ENCODE measurements around the gene TP63.

TP63 gene

GRCh38 chr3:189883113-189883753 is 252.0 kb downstream of the TP63 start:
- DNase-seq, result no peak

DNA sequence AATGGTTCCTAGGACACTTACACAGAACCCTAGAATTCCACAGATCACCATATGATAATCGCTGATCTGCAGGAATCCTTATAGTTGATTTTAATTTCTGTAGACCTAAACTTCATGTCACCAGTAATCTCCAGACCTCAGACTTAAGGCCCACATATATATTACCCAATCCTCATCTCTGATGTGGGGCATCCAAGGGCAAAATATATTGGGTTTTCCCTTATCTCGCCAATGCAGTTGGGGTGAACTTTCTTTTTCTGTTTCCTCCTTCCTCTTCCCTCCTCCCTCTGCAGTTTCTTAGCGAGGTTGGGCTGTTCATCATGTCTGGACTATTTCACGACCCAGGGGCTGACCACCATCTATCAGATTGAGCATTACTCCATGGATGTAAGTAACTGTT is 259.3 kb downstream of the TP63 start:
- no peak for DNase-seq

GRCh38 chr3:189896533-189896932 is 265.3 kb downstream of the TP63 start:
- DNase-seq, result no peak

- DNase-seq, result no peak
Observed at GRCh38 chr3:189897406-189897805, 266.2 kb downstream of the TP63 start.

- DNase-seq, result no peak
Observed at GRCh38 chr3:189898559-189899153, 267.5 kb downstream of the TP63 start.

GRCh38 chr3:189899186-189899585 is 268.0 kb downstream of the TP63 start:
- no peak for DNase-seq

DNA sequence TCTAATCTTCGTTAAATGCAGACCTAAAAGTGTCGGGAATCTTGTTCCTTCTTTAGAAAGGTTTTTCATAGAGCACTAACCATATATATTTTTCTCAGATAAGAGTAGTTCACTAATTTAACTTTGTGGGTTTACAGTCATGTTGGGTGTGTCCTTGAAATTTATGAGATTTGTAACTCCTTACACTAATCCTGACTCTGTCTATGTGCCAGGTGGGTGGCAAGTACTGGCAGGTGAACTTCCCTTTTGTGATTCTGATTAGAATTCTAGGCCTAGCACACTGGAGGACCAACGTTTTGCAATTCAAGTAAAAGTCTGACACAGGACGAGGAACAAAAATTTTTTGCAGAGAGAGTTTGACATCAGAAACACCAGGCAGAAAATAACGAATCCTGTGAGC is 269.4 kb downstream of the TP63 start:
- DNase-seq, result no peak

- DNase-seq, result no peak
Observed at GRCh38 chr3:189901481-189901880, 270.3 kb downstream of the TP63 start.

DNA sequence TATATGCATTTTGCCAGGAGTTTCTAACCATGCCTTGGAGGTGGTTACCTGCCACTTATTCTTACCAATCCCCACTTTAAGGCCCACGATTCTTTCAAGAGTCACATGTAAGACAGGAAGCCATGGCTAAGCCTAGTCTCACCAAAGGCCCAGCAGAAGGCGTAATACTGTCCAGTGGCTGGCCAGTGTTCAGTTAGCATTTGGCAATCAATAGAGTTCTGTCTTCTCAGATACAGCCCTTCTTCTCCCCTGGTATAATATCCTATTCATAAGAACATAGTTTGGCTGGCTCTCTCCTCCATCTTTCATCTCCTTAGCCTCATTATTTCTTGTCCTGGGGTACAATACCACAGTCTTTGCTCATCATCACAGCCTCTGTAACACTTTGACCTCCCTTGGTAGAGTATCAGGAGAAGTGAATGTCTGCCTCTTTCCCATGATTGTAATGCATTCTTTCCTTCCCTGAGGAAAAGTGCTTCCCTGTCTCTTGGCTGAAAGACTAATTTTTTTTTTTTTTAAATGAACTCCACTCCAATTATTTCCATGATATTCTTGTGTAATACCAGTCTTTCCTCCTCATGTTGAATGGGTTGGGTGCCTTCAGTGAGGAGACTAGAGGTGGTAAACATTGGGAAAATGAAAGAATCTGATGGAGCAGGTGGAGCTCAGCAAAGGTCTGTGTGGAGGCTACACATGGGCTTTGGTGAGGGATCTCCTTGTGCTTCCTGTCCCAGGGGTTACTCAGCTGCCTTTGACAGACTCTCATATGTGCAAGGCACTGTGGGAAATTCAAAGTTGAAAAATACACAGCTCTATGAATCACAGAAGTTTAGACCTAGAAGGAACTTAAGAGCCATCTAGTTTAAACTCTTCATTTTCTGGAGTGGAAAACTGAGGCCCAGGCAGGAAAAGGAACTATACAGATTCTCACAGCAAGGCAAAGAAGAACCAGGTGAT is 271.3 kb downstream of the TP63 start:
- no peak for DNase-seq

- no peak for DNase-seq
Observed at GRCh38 chr3:189903562-189904250, 272.5 kb downstream of the TP63 start.

- DNase-seq, result no peak
Observed at GRCh38 chr3:189907803-189908202, 276.6 kb downstream of the TP63 start.

GRCh38 chr3:189908646-189909045 is 277.5 kb downstream of the TP63 start:
- DNase-seq, result no peak

DNA sequence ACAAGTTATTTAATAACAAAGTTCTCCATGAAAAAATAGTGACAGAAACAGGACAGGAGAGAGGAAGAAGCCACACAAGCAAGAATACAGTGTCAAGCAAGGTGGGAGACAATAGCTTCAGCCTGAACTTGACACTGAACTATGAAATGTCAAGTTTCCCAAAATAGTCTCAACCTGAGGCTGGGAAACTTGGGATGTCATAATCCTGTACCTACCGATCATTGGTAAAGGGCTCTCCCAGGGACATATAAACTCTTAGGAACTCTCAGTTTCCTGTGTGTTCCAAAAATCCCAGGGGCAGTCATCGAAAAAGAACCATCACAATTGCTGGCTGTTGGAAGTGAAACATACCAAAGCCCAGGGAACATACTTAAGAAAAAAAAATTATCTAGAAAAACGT is 277.9 kb downstream of the TP63 start:
- no peak for DNase-seq

DNA sequence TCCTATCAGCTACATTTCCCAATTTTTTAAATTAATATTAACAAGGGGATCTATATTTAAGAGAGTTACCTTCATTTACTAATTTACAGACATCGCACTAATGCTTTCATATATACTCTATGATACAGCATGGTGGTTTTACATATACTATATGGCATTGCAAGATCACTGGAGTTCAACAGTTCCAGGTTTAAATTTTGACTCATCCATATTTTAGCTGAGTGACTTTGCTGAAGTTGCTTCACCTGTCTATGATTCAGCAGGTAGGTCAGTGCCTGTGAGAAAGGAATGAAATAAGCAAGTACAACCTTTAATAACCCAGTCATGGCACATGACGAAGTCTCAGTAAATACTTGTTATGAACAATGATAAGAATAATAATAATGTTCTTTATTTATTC is 278.4 kb downstream of the TP63 start:
- no peak for DNase-seq

- no peak for DNase-seq
Observed at GRCh38 chr3:189911001-189911400, 279.8 kb downstream of the TP63 start.

- DNase-seq, result no peak
Observed at GRCh38 chr3:189914799-189915198, 283.6 kb downstream of the TP63 start.

- no peak for DNase-seq
Observed at GRCh38 chr3:189921770-189922169, 290.6 kb downstream of the TP63 start.

GRCh38 chr3:189927975-189928895 is 297.0 kb downstream of the TP63 start:
- DNase-seq, result no peak

DNA sequence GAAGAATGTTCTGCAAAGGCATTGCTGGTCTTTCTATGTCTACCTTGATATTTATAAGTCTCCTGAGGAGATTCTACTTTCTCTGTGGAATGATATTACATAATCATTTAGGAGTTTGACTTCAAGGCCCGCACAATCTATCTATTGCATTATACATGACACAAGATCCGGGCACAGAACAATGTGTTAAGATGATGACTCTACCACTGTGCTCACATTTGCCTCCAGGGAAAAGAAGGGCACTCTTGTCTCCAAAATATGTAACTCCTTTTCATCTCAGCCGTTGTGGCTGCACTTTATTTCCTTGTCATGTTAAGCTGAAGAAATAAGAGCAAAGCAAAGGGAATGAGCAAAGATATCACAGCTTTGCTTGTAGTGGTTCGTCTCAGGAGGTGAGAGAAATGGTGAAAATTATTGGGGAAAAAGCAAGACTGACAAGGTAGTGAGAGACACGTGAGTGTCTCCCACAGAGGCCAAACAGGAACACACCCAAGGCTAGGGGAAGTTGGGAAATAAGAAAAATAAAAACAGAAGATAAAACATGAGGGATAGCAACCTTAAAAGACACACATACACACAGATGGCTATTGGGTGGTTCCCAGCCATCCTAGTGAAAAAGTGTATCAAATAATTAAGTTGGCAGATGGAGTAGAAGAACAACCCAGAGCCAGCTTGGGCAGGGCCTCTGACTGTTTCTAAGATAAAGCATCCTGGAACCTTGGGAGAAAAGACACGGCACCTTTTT is 305.2 kb downstream of the TP63 start:
- DNase-seq, result no peak

DNA sequence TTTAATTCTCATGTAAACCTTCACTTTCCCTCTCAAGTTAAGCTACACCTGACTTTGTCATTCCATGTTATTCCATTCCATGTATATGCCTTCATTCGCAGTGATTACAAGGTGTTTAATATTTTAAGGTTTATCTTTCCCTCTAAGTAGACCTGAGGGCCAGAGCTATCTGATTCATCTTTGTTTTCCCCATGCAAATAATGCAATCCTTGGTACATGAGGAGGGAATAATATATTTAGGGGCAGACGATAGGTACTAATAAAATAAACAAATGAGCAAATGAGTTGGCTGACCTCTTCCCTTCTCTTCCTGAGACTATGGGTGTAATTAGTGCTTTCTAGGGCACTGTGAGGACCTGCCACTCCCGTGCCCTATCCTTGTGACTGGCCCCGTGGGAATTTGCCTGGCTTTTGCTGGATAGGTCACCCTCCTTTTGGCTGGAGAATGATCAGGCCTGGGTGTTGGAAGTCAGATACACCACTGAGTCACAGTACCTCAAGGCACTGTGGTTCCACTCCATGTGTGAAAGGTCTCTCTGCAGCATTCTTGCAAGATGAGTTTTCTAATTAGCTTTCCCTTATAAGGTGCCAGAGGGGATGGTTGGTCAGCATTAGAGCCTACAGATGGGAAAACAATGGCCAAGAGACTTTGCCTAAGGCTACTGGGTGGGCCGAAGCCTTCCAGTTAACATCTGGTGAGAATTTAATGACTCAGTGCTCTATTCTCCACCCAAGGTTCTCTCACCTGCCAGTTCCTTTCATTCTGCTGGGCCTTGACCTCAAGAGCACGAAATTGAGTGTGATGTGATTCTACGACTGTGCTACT is 306.3 kb downstream of the TP63 start:
- DNase-seq, result no peak

Measured in NCI-H82 (cell line).